NT2/D1 (cell line): Measurements from ENCODE around the gene ZNF182.
"Not testable (repeated sequence)": the region's sequence is repeated elsewhere in the genome, so short reads cannot be mapped to it uniquely, and the experiment has no call there.

ENCODE experiments used
- SUZ12 ChIP-seq: IDR thresholded peaks from 2 replicates; pipeline ENCODE4 v1.6.1; 2011; ENCODE audit not compliant: insufficient read length, insufficient read depth; ENCODE audit errors: extremely low read depth
- YY1 ChIP-seq: IDR thresholded peaks from 2 replicates; pipeline ENCODE4 v1.6.1; 2011; ENCODE audit not compliant: insufficient read length, insufficient read depth
- ZNF274 ChIP-seq: IDR thresholded peaks from 2 replicates; pipeline ENCODE4 v1.6.1; 2011; ENCODE audit warnings: mild to moderate bottlenecking, low read depth, low read length

DNA sequence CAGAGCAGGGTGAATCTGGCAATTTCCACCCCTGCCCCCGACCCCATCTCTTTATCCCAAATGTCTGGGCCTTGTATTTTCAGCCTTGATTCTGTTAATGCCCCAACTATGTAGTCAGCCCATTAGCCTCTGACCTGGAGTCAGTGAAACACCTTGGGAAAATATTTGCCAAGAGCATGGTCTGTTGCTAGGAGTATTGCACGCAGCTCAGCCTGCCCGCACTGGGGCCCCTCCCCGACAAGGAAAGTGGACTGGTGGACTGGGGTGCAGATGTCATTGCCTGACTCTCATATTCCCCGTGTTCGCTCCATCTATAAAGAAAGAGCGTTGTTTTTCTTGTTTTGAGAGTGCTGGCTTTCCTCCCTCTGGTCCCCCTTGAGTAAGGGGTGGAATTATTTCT is 48.5 kb downstream of the ZNF182 start:
- TF ChIP-seq ZNF274, YY1, SUZ12: not testable (repeated sequence)
